SK-N-SH treated with all-trans-retinoic acid at 6 μM for 48 hours (cell line): Measurements from ENCODE around the gene AFG1L.

Experiments
- PATZ1 ChIP-seq: fragments of 250-450 bp; sonication (Bioruptor Pico); IDR thresholded peaks from 2 replicates; pipeline ENCODE4 v1.8.0; 2020; ENCODE audit warnings: mild to moderate bottlenecking, moderate library complexity, borderline replicate concordance
- PPARA ChIP-seq: fragments of 250-450 bp; sonication (Bioruptor Pico); IDR thresholded peaks from 2 replicates; pipeline ENCODE4 v1.5.0; 2020; ENCODE audit warnings: mild to moderate bottlenecking, borderline replicate concordance
- RARB ChIP-seq: fragments of 250-450 bp; sonication (Bioruptor Pico); IDR thresholded peaks from 2 replicates; pipeline ENCODE4 v1.8.0; 2021; ENCODE audit warnings: mild to moderate bottlenecking, moderate library complexity
- TCF4 ChIP-seq: fragments of 250-450 bp; sonication (Bioruptor Pico); IDR thresholded peaks from 2 replicates; pipeline ENCODE4 v1.8.0; 2021; ENCODE audit warnings: mild to moderate bottlenecking, moderate library complexity, borderline replicate concordance
- TOX ChIP-seq: fragments of 250-450 bp; sonication (Bioruptor Pico); IDR thresholded peaks from 2 replicates; pipeline ENCODE4 v1.8.0; 2021; ENCODE audit warnings: mild to moderate bottlenecking, moderate library complexity, borderline replicate concordance
- ZC3H10 ChIP-seq: fragments of 250-450 bp; sonication (Bioruptor Pico); IDR thresholded peaks from 2 replicates; pipeline ENCODE4 v1.5.1; 2021; ENCODE audit warnings: mild to moderate bottlenecking, moderate library complexity

GRCh38 chr6:108425428-108425827, 130.6 kb downstream of the AFG1L start:
- no peak for TF ChIP-seq PATZ1 (CRISPR knock-in tag)
- no peak for TF ChIP-seq PPARA (CRISPR knock-in tag)
- no peak for TF ChIP-seq TCF4
- no peak for TF ChIP-seq ZC3H10 (CRISPR knock-in tag)
- TF ChIP-seq RARB (CRISPR knock-in tag) = no peak
- TF ChIP-seq TOX (CRISPR knock-in tag) = no peak
